SK-N-SH (cell line): Measurements from ENCODE around the gene KIF6. TPM values are rescaled to one million over a fixed set of nuclear protein-coding genes. Genes with fewer than 3 reads are reported as not detected.

Experiments
- CTCF ChIA-PET: fragments of 300-600, 350-600 bp; formaldehyde crosslinking; extraction: SDS; loops from one replicate; lab custom pipeline; 2021; lab: Yijun Ruan, JAX
- POLR2A ChIA-PET: fragments of 350-600 bp; sonication (Branson Sonifier 250); formaldehyde crosslinking; extraction: SDS; loops from one replicate; lab custom pipeline; 2020; ENCODE audit warnings: antibody characterized with exemption, inconsistent platforms; lab: Yijun Ruan, JAX
- DNase-seq: peaks from one replicate; pipeline ENCODE4 v3.0.0; 2012
- H2AFZ ChIP-seq: fragments of 200-600 bp; sonication (generic); 2 replicates; pipeline ENCODE4 v1.8.1; 2016; ENCODE audit warnings: antibody characterized with exemption, mild to moderate bottlenecking, low read depth
- H3F3A ChIP-seq: fragments of 200-600 bp; sonication (generic); replicated peaks from 2 replicates; pipeline ENCODE3; 2016; ENCODE audit warnings: antibody characterized with exemption, mild to moderate bottlenecking; ENCODE audit not compliant: insufficient read depth
- H3K27ac ChIP-seq, 2 experiments: fragments of 200-500 bp in 1 of 2; fragments of 200-600 bp in 1 of 2; sonication (Bioruptor generic) in 1 of 2; sonication (generic), shearing (Covaris generic) in 1 of 2; 2 replicates each; pipeline versions ENCODE4 v1.5.1 to v1.6.1; 2014 to 2016; ENCODE audit warnings: low read depth in 2 of 2, inconsistent platforms in 1 of 2, low read length in 1 of 2, mild to moderate bottlenecking in 1 of 2, mixed read lengths in 1 of 2
- H3K27me3 ChIP-seq: fragments of 200-600 bp; sonication (generic), shearing (Covaris generic); 2 replicates; pipeline ENCODE4 v1.6.1; 2016; ENCODE audit warnings: mixed run types; ENCODE audit not compliant: insufficient read depth
- H3K36me3 ChIP-seq, 2 experiments: fragments of 200-500 bp in 1 of 2; fragments of 200-600 bp in 1 of 2; sonication (Bioruptor generic) in 1 of 2; sonication (generic) in 1 of 2; replicated peaks in 1 of 2; 2 replicates each; pipeline versions ENCODE3 to v1.5.1; 2014 to 2016; ENCODE audit warnings: low read length in 1 of 2, mild to moderate bottlenecking in 1 of 2; ENCODE audit not compliant: insufficient read depth in 2 of 2, control insufficient read depth in 1 of 2
- H3K4me1 ChIP-seq, 2 experiments: fragments of 200-500 bp in 1 of 2; fragments of 200-600 bp in 1 of 2; sonication (Bioruptor generic) in 1 of 2; sonication (generic), shearing (Covaris generic) in 1 of 2; 2 replicates each; pipeline versions ENCODE4 v1.5.1 to v1.6.1; 2014 to 2016; ENCODE audit warnings: low read depth in 1 of 2, low read length in 1 of 2, mixed run types in 1 of 2; ENCODE audit not compliant: insufficient read depth in 2 of 2, control insufficient read depth in 1 of 2
- H3K4me2 ChIP-seq: fragments of 200-600 bp; sonication (generic), shearing (Covaris generic); 2 replicates; pipeline ENCODE4 v1.6.1; 2017; ENCODE audit warnings: mixed run types
- H3K4me3 ChIP-seq, 2 experiments: fragments of 200-500 bp in 1 of 2; fragments of 200-600 bp in 1 of 2; sonication (Bioruptor generic) in 1 of 2; sonication (generic), shearing (Covaris generic) in 1 of 2; 2 replicates each; pipeline versions ENCODE4 v1.5.1 to v1.8.1; 2014 to 2016; ENCODE audit warnings: low read depth in 2 of 2, inconsistent platforms in 1 of 2, low read length in 1 of 2, mild to moderate bottlenecking in 1 of 2, mixed read lengths in 1 of 2, moderate library complexity in 1 of 2
- H3K79me2 ChIP-seq: fragments of 200-600 bp; sonication (generic); 2 replicates; pipeline ENCODE4 v1.8.1; 2017; ENCODE audit warnings: mild to moderate bottlenecking; ENCODE audit not compliant: insufficient read depth
- H3K9ac ChIP-seq: fragments of 200-600 bp; sonication (generic); 2 replicates; pipeline ENCODE4 v1.6.1; 2017; ENCODE audit warnings: mixed run types
- H3K9me2 ChIP-seq: fragments of 200-600 bp; sonication (generic); 2 replicates; pipeline ENCODE4 v1.6.1; 2017; ENCODE audit warnings: mixed run types
- H3K9me3 ChIP-seq: fragments of 200-600 bp; sonication (generic); 2 replicates; pipeline ENCODE4 v1.6.1; 2017; ENCODE audit warnings: mixed run types, mild to moderate bottlenecking, moderate library complexity
- H4K20me1 ChIP-seq: fragments of 200-600 bp; sonication (generic); 2 replicates; pipeline ENCODE4 v1.6.1; 2017; ENCODE audit warnings: mild to moderate bottlenecking, mixed run types; ENCODE audit not compliant: insufficient read depth
- EP300 ChIP-seq, 2 experiments: IDR thresholded peaks; 2 replicates each; pipeline versions ENCODE4 v1.4.0 to v1.6.1; 2012; ENCODE audit warnings: borderline replicate concordance in 1 of 2, low read depth in 1 of 2, low read length in 1 of 2
- EZH2phosphoT487 ChIP-seq: fragments of 200-600 bp; sonication (generic); IDR thresholded peaks from 2 replicates; pipeline ENCODE4 v1.6.1; 2017; ENCODE audit warnings: low read depth, mixed run types, mild to moderate bottlenecking, antibody characterized with exemption, moderate library complexity, borderline replicate concordance
- FOSL2 ChIP-seq: IDR thresholded peaks from 2 replicates; pipeline ENCODE4 v1.4.0; 2012; ENCODE audit warnings: low read depth, mild to moderate bottlenecking, moderate library complexity, borderline replicate concordance
- FOXM1 ChIP-seq: IDR thresholded peaks from 2 replicates; pipeline ENCODE4 v1.4.0; 2012; ENCODE audit warnings: low read depth, mild to moderate bottlenecking
- GABPA ChIP-seq: IDR thresholded peaks from 2 replicates; pipeline ENCODE4 v1.4.0; 2012; ENCODE audit warnings: low read depth, mild to moderate bottlenecking
- GATA2 ChIP-seq: sonication (generic); formaldehyde crosslinking; IDR thresholded peaks from 2 replicates; pipeline ENCODE4 v1.5.0; 2020; ENCODE audit warnings: mild to moderate bottlenecking, missing genetic modification reagents
- JUND ChIP-seq: IDR thresholded peaks from 2 replicates; pipeline ENCODE4 v1.4.0; 2012
- MXI1 ChIP-seq: IDR thresholded peaks from 2 replicates; pipeline ENCODE4 v1.6.1; 2012; ENCODE audit warnings: mild to moderate bottlenecking, low read depth, low read length, improper control_type of control experiment
- NFIC ChIP-seq: IDR thresholded peaks from 2 replicates; pipeline ENCODE4 v1.4.0; 2012; ENCODE audit warnings: borderline replicate concordance
- PBX3 ChIP-seq: IDR thresholded peaks from 2 replicates; pipeline ENCODE4; 2012
- RAD21 ChIP-seq: IDR thresholded peaks from 2 replicates; pipeline ENCODE4 v1.6.1; 2012; ENCODE audit warnings: mild to moderate bottlenecking, low read length
- RCOR1 ChIP-seq: fragments of 150-350 bp; IDR thresholded peaks from 2 replicates; pipeline ENCODE4 v1.6.1; 2017; ENCODE audit warnings: antibody characterized with exemption, low read length
- REST ChIP-seq: IDR thresholded peaks from 2 replicates; pipeline ENCODE4 v1.6.1; 2012; ENCODE audit warnings: mild to moderate bottlenecking, low read depth, low read length, moderate library complexity
- RFX5 ChIP-seq: IDR thresholded peaks from 2 replicates; pipeline ENCODE4 v1.6.1; 2012; ENCODE audit warnings: mild to moderate bottlenecking, improper control_type of control experiment, low read length
- SMC3 ChIP-seq: IDR thresholded peaks from 2 replicates; pipeline ENCODE4 v1.6.1; 2012; ENCODE audit warnings: low read depth, low read length, improper control_type of control experiment
- TAF1 ChIP-seq: IDR thresholded peaks from 2 replicates; pipeline ENCODE4 v1.6.1; 2012; ENCODE audit warnings: low read depth, mild to moderate bottlenecking, low read length, moderate library complexity, borderline replicate concordance
- TEAD4 ChIP-seq: IDR thresholded peaks from 2 replicates; pipeline ENCODE4 v1.4.0; 2012; ENCODE audit warnings: mild to moderate bottlenecking, borderline replicate concordance; ENCODE audit not compliant: insufficient read depth
- USF2 ChIP-seq: fragments of 150-350 bp; IDR thresholded peaks from 2 replicates; pipeline ENCODE4 v1.6.1; 2017; ENCODE audit warnings: antibody characterized with exemption, low read length, low read depth, borderline replicate concordance
- ZBTB33 ChIP-seq: IDR thresholded peaks from 2 replicates; pipeline ENCODE4 v1.4.0; 2012; ENCODE audit warnings: low read depth, borderline replicate concordance
- WGBS: methylation state at CpG from one replicate; pipeline ENCODE4 v1.1.6; 2017; ENCODE audit warnings: low lambda C conversion rate; 5-methylcytosine and 5-hydroxymethylcytosine counted together
- polyA plus RNA-seq, 3 experiments: library from polyadenylated mRNA; depleted of rRNA; stranded (reverse); fragments of >200 nt; gene quantifications; 2 replicates each; pipeline ENCODE4 v1.2.3, GENCODE V29; 2012

KIF6 gene
- polyA plus RNA-seq, 1 of the 3 experiments (the other 2 are of a cell fraction), result 0.13 TPM

- Histone ChIP-seq H3K9me3 (no peaks in the 10 kb centered on the region), H4K20me1 (no peaks in the 10 kb centered on the region), H3K27me3 (no peaks in the 10 kb centered on the region), H3K4me3 (no peak overlapping the region), H2AFZ (no peak overlapping the region), H3K79me2 (no peaks in the 10 kb centered on the region), H3K9me2 (no peaks in the 10 kb centered on the region), H3K9ac (no peak overlapping the region), H3K4me2 (no peak overlapping the region), H3K27ac (no peak overlapping the region), H3K4me1 (no peaks in the 10 kb centered on the region), H3F3A (no peaks in the 10 kb centered on the region), H3K36me3 (no peaks in the 10 kb centered on the region)
- WGBS, result 41% methylated on average over 3 of the region's 3 CpGs
- CTCF ChIA-PET, result no interaction called here
- POLR2A ChIA-PET, result no interaction called here
- TF ChIP-seq USF2, result no peak
- DNase-seq, result no peak
These were observed 21.6 kb upstream of the KIF6 start for GRCh38 chr6:39746795-39747194.

GRCh38 chr6:39733704-39734103 is 8.5 kb upstream of the KIF6 start:
- no peaks in the 10 kb centered on the region for H3K9me3 ChIP-seq
- H3K9ac ChIP-seq, result no peak overlapping the region
- no peak overlapping the region for H3K4me2 ChIP-seq
- no peak overlapping the region for H3K27ac ChIP-seq
- H3K79me2 ChIP-seq, result no peaks in the 10 kb centered on the region
- H2AFZ ChIP-seq, result no peak overlapping the region
- no peaks in the 10 kb centered on the region for H3K9me2 ChIP-seq
- no peak for DNase-seq
- no peaks in the 10 kb centered on the region for H3F3A ChIP-seq
- CTCF ChIA-PET, result no interaction called here
- no peaks in the 10 kb centered on the region for H3K27me3 ChIP-seq
- WGBS, result 16% methylated on average over 2 of the region's 2 CpGs
- no peak overlapping the region for H3K4me3 ChIP-seq
- H4K20me1 ChIP-seq, result no peaks in the 10 kb centered on the region
- no peaks in the 10 kb centered on the region for H3K36me3 ChIP-seq
- POLR2A ChIA-PET, result no interaction called here
- H3K4me1 ChIP-seq, result peaks cover 0 to 3% of the 10 kb centered on the region in 2 experiments; a peak in 2 of 4 replicates
- no peak for TF ChIP-seq RCOR1
- TF ChIP-seq FOSL2, result no peak
- no peak for TF ChIP-seq MXI1
- no peak for TF ChIP-seq EZH2phosphoT487
- no peak for TF ChIP-seq USF2
- no peak for TF ChIP-seq PBX3
- no peak for TF ChIP-seq EP300 (IDR thresholded peaks at IDR 0.05; ENCODE audit: borderline replicate concordance in 1 of 2, low read depth in 1 of 2, low read length in 1 of 2)
- no peak for TF ChIP-seq TEAD4
- TF ChIP-seq NFIC, result no peak
- TF ChIP-seq REST, result no peak
- TF ChIP-seq ZBTB33, result no peak
- TF ChIP-seq RFX5, result no peak
- TF ChIP-seq FOXM1, result no peak
- TF ChIP-seq GATA2 (CRISPR knock-in tag), result no peak
- no peak for TF ChIP-seq TAF1
- TF ChIP-seq SMC3, result no peak
- TF ChIP-seq RAD21, result no peak
- no peak for TF ChIP-seq JUND
- TF ChIP-seq GABPA, result no peak
